ENCODE data around the gene ROR1.

Gene ROR1

DNA sequence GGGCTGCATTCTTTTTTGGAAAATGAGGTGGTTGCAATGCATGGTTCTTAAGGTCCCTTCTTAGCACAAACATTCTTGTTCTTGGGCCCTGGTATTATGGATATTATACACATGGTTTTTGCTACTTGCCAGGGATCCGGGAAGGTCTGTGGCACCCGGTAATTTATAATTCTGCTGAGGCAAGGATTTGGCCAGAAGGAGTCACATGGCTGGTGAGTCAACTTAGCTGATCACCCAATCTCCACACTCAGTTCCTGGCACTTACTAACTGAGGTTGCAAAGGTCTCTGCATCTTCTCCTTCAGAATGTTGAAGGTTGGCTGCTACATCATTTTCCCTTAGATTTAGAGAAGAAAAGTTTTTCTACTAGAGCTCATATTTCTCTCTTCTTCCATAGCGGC is 112.5 kb downstream of the ROR1 start:
- no peak for DNase-seq

GRCh38 chr1:63887809-63888208 is 114.0 kb downstream of the ROR1 start:
- no peak for DNase-seq

- peak; percentile 87 for DNase-seq
These were observed 115.2 kb downstream of the ROR1 start for GRCh38 chr1:63888984-63889383.

GRCh38 chr1:63890468-63890867 is 116.7 kb downstream of the ROR1 start:
- DNase-seq: no peak

GRCh38 chr1:63891060-63891690 is 117.4 kb downstream of the ROR1 start:
- DNase-seq: no peak

DNA sequence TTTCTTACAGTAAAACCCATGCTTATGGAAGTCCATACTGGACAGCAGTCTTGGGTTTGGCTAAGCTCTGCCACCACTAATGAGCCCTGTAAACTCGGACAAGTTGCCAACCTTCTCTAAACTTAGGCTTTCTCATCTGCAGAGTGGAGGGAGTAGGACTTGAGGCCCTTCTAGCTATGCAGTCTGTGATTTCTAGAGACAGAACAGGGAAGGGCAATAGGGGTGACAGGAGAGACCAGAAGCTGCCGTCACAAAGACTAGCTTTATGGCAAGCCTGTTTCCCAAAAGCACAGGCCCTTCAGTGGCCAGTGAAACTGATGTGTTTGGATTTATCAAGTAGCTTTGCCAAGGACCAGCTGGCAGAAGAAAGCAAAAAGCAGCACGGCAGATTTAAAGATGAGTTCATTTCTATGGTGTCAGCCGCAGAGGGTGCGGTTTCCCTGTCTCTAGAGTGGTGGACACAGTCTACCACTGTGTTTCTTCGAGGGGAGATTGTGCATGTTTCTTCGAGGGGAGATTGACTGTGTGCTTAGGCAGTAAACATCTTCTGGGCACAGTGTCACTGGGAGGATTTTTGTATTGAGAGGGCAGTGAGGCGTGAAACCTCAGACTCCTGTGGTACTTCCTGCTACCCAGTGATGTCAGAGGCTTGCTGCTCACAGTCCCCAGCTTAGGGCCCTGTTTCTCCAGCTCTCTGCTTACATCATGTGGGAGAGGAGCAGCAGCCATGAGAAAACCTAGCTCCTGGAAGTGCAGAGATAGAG is 119.0 kb downstream of the ROR1 start:
- DNase-seq: peak; percentile 78

GRCh38 chr1:63893976-63894375 is 120.2 kb downstream of the ROR1 start:
- DNase-seq: no peak

DNA sequence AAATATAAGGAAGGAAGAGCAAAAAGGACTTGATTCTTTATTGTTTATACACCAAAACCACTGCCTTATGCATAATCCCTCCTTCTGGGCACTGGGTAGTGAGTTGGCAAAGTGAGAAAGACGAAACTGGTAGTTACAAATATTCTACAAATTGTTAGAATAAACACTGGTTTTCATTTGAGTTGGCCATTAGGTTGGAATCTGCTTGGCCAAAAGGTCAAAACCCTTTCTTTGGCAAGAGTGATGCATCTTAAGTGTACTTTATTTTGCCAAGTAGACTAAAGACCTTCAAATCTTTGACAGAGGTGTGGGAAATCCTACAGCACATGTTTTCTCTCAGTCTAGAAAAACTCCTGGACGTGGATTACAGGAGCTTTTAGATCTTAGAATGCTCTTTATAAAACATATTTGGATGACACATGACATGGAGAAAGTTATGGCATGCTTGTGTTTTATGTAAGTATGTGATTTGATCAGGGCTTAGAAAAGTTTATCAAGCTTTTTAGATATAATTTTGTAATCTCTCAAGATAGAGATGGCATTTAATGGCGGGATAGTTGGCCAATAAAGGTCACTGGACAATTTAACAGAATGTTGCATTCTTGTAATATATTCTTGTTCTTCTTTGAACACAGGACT is 120.9 kb downstream of the ROR1 start:
- DNase-seq: no peak

- no peak for DNase-seq
These were observed 122.9 kb downstream of the ROR1 start for GRCh38 chr1:63896755-63897154.

- no peak for DNase-seq
These were observed 124.8 kb downstream of the ROR1 start for GRCh38 chr1:63898428-63899196.

DNA sequence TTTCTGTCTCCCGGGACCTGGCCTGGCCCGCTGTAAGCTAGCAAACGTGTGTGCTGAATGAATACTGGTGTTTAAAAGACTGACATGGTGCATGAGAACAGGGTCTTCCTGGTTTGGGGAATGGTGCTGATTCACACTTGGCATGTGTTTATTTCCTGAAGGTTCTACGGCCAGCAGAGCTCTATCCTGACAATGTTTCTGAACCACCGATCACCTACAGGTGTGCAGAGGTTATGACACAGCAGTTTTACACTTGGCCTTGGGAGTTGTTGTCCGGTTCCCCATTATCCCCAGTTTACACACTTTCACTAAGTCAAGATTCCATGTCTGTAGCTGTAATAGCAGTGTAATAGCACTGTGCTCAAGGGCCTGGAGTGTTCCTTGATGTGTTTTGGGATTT is 127.3 kb downstream of the ROR1 start:
- DNase-seq: no peak

- DNase-seq: no peak
These were observed 129.2 kb downstream of the ROR1 start for GRCh38 chr1:63902844-63903589.

DNA sequence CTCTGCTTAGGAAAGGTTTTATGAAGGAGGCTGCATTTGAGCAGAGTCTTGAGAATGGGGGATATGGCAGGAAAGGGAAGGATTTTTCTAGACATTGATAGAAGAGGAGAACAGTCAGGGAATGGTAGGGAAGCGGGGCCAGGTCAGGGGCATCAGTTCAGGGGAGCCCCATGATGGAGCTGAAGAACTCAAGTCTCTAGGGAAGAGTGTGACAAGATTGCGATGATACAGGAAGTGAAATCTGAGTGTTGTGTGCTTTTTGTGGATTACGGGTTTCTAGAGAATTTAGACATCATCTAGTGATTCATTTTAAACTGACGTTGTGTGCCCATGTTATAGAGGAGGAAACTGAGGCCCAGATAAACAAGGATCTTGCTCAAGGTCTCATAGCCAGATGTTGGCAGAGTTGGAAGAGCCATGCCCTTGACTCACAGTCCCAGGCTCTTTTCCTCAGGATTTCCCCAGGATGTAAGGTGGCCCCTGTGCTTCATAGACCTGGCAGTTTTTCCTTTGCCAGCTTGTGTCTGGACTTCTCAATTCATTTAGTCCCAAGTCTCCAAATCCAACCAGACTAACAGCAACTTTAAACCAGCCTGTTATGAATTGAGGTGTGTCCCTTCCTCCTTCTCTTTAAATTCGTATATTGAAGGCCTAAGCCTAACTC is 130.3 kb downstream of the ROR1 start:
- no peak for DNase-seq

DNA sequence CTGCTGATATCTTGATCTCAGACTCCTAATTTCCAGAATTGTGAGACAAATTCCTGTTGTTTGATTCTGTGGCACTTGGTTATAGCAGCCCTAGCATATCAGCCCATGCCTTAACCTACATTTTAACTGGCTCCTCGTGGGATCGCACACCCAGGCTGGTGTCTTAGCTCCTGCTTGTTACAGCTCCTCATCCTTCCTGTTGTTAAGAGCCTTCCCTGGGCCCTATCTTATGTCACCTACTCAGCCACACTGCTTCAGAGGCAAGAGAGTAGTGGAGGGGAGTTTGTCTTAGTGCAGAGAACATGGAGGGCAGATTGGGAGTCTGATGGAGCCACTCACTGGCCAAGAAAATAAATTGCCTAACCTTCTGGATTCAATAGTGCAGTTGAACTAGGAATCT is 131.0 kb downstream of the ROR1 start:
- no peak for DNase-seq

DNA sequence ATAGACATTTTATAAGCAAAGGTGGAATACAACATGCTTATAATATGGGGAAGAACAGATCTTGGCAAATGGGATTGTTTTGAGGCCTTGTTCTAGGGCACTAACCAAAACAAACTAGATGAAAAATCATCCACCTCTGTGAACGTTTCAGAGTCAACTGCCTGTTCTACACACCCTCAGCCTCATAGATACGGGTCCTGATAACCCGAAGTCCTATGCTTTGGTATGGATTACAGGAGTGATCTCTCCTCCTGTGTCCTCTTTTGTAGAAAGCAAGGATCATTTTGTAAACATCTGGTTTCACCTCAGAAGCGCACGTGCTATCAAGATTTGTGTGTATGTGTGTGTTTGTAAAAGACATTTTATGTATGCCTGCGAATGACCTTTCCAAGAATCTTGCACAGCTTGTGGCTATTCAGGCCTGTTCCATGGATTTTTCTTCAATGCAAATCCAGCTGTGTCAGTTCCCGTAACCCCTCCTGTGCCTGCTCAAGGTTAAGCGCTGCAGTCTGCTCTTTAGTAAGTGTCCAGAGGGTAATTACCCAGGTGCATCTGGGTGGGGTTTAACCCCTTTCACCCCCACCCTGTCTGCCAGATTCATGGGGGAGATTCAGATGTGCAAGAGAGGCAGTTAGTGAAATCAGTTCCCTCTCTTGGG is 132.4 kb downstream of the ROR1 start:
- no peak for DNase-seq

DNA sequence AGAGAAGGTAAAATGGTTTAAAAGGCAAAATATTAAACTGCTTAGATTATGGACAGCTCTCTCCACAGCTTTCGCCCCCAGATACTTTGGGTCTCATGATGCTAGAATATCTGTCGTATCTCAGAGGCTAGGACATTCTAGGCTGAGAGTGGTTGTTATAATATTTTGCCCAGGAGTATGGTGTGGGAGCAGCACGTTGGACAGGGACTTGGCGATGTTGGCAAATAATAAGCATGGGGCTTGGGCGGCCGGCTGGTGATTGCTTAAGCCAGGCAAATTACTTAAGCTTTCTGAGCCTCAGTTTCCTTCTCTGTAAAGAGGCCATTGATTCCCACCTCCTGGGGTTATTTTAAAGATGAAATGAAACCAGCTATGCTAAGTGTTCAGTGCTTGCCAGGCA is 133.2 kb downstream of the ROR1 start:
- DNase-seq: no peak

GRCh38 chr1:63908016-63908415 is 134.2 kb downstream of the ROR1 start:
- DNase-seq: peak; percentile 27

- no peak for DNase-seq
These were observed 135.7 kb downstream of the ROR1 start for GRCh38 chr1:63909526-63909925.

DNA sequence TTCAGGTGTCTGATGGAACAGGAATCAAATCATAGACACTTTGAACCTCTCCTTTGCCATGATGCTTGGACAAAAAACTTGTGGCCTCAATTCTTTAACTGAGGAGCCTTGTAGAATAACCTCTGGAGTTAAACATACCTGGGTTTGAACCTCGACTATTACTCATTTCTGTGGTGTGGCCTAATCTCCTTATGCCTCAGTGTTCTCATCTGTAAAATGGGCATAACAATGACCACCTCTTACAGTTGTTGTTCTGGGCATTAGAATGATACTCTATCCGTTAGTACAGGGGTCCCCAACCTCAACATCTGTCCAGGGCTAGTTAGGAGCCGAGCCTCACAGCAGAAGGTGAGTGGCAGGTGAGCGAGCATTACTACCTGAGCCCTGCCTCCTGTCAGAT is 137.2 kb downstream of the ROR1 start:
- DNase-seq: no peak

GRCh38 chr1:63912643-63913042 is 138.8 kb downstream of the ROR1 start:
- no peak for DNase-seq

- DNase-seq: no peak
These were observed 139.7 kb downstream of the ROR1 start for GRCh38 chr1:63913533-63913932.
